Left lung (tissue), 10 donors: ENCODE data around the gene LACC1. TPM values are rescaled to one million over a fixed set of nuclear protein-coding genes. Genes with fewer than 3 reads are reported as not detected.

Experiments
- ATAC-seq: fragments of 200-7000 bp; cut with Tn5 transposase; one replicate; pipeline ENCODE4 v1.9.1; 2020; ENCODE audit warnings: moderate library complexity
- DNase-seq, 4 donors: peaks; one replicate each; pipeline ENCODE4 v3.0.0-alpha.2; 2013 to 2020
- H3K27ac ChIP-seq, 2 donors: fragments of 200-600 bp; sonication (generic) in 1 of 2; one replicate each; pipeline versions ENCODE4 v1.5.0 to v1.8.0; 2020 to 2021
- H3K27me3 ChIP-seq, 2 donors: fragments of 200-600 bp; sonication (generic) in 1 of 2; one replicate each; pipeline versions ENCODE4 v1.5.0 to v1.8.0; 2020 to 2021
- H3K36me3 ChIP-seq, 2 donors: fragments of 200-600 bp; sonication (generic) in 1 of 2; one replicate each; pipeline versions ENCODE4 v1.5.0 to v1.8.0; 2020 to 2021
- H3K4me1 ChIP-seq, 2 donors: fragments of 200-600 bp; one replicate each; pipeline ENCODE4 v1.8.0; 2021
- H3K4me3 ChIP-seq, 2 donors: fragments of 200-600 bp; sonication (generic) in 1 of 2; one replicate each; pipeline versions ENCODE4 v1.5.0 to v1.8.0; 2020 to 2021; ENCODE audit warnings: mild to moderate bottlenecking in 1 of 2
- H3K9me3 ChIP-seq, 2 donors: fragments of 200-600 bp; sonication (generic) in 1 of 2; one replicate each; pipeline versions ENCODE4 v1.5.0 to v1.8.0; 2020 to 2021
- intact Hi-C, 2 donors: fragments of 100-400 bp; cut with DNase I; formaldehyde crosslinking; loops; one replicate each; pipeline versions ENCODE4 v1.11.2 to v1.14.2; 2022
- polyA plus RNA-seq, 6 donors: library from polyadenylated mRNA; unstranded; fragments of 120-200 nt; gene quantifications; one replicate each; pipeline ENCODE4 v1.2.1, GENCODE V29; 2013; ENCODE audit not compliant: insufficient read length in 6 of 6
- total RNA-seq, 2 donors: library from RNA; stranded (reverse); fragmentation: NEBNext Ultra II Directional; extraction: Animal tissue kit (Norgen Biotek cat#: 25700); gene quantifications; one replicate each; pipeline ENCODE4 v1.2.1, GENCODE V29; 2021
- TF ChIP-seq, protein P1 (sequence below), 2 donors: fragments of 200-600 bp; sonication (generic) in 1 of 2; IDR thresholded peaks; one replicate each; pipeline versions ENCODE4 v1.5.0 to v1.8.0; 2021; ENCODE audit warnings: antibody characterized with exemption in 2 of 2
- donor health status: DM: no; HTN: yes; CAD: no.
- donor health status: DM: no; HTN: no; CAD: no.

Gene LACC1
- total and polyA plus RNA-seq, 8 donors: 3.7 to 21.8 (median 4.4) TPM

GRCh38 chr13:43846496-43847158, 33.1 kb upstream of the LACC1 start:
- no peak overlapping the region for H3K27ac ChIP-seq
- intact Hi-C loops: no loop called here
- H3K4me3 ChIP-seq: no peak overlapping the region
- ATAC-seq (no peak), DNase-seq (no peak)
- H3K9me3 ChIP-seq: peaks cover 0 to 19% of the 10 kb centered on the region in 2 donors
- TF ChIP-seq, protein P1, sequence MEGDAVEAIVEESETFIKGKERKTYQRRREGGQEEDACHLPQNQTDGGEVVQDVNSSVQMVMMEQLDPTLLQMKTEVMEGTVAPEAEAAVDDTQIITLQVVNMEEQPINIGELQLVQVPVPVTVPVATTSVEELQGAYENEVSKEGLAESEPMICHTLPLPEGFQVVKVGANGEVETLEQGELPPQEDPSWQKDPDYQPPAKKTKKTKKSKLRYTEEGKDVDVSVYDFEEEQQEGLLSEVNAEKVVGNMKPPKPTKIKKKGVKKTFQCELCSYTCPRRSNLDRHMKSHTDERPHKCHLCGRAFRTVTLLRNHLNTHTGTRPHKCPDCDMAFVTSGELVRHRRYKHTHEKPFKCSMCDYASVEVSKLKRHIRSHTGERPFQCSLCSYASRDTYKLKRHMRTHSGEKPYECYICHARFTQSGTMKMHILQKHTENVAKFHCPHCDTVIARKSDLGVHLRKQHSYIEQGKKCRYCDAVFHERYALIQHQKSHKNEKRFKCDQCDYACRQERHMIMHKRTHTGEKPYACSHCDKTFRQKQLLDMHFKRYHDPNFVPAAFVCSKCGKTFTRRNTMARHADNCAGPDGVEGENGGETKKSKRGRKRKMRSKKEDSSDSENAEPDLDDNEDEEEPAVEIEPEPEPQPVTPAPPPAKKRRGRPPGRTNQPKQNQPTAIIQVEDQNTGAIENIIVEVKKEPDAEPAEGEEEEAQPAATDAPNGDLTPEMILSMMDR (IDR thresholded peaks at IDR 0.05): no peak
- H3K4me1 ChIP-seq: peaks cover 0 to 14% of the 10 kb centered on the region in 2 donors
- peaks cover 0 to 22% of the 10 kb centered on the region in 2 donors for H3K36me3 ChIP-seq
- no peaks in the 10 kb centered on the region for H3K27me3 ChIP-seq

DNA sequence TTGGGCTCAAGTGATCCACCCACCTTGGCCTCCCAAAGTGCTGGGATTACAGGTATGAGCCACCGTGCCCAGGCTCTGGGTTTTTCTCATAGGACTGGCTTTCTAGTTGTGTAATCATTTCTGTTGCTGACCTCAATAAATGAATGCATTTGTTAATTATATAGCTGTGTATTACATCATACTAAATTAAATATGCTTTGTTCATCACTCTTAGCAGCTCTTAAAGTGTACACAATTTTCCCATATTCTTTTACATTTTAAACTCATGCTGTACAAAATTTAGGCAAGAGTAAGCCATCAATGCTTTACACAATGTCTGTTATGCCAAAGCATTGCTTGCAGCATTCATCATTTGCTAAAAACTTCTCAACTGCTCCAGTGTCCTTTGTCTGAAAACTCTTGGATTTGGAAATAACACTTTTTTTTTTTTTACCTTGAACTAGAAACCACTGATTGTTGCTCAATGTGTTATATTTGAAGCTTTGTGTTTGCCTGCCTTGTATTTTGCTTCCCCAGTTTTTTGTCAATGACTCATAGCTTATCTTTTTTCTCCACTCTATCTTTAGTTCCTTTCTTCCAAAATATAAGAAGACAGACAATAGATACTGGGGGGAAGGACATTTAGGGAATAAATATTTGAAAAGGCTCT, 31.6 kb upstream of the LACC1 start:
- peaks cover 0 to 32% of the 10 kb centered on the region in 2 donors for H3K36me3 ChIP-seq
- ATAC-seq (no peak), DNase-seq (no peak)
- peaks cover 0 to 34% of the 10 kb centered on the region in 2 donors for H3K9me3 ChIP-seq
- H3K4me1 ChIP-seq: peaks cover 0 to 14% of the 10 kb centered on the region in 2 donors
- TF ChIP-seq, protein P1 (IDR thresholded peaks at IDR 0.05): no peak
- no peaks in the 10 kb centered on the region for H3K27me3 ChIP-seq
- H3K27ac ChIP-seq: no peak overlapping the region
- intact Hi-C loops: no loop called here
- H3K4me3 ChIP-seq: no peak overlapping the region

DNA sequence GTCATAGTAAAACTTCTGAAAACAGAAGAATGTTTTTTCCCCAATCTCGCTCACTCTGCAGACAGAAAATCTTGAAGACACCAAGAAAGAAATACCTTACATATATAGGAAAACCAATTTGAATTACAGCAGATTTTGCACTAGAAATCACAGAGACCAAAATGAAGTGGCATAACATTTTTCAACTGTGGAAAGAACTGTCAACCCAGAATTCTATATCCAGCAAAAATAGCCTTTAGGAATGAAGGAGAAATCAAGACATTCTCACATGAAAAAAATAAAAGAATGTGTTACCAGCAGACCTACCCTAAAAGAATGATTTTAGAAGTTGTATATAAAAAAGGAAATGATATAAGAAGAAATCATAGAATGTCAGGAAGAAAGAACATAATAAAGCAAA, 28.8 kb upstream of the LACC1 start:
- DNase-seq: no peak
- intact Hi-C loops: no loop called here
- no peak for ATAC-seq

GRCh38 chr13:43852923-43853404, 26.7 kb upstream of the LACC1 start:
- H3K9me3 ChIP-seq: peaks cover 0 to 60% of the 10 kb centered on the region in 2 donors
- intact Hi-C loops: no loop called here
- no peaks in the 10 kb centered on the region for H3K27me3 ChIP-seq
- no peak overlapping the region for H3K4me3 ChIP-seq
- peaks cover 0 to 48% of the 10 kb centered on the region in 2 donors for H3K36me3 ChIP-seq
- no peak overlapping the region for H3K27ac ChIP-seq
- ATAC-seq (no peak), DNase-seq (no peak)
- TF ChIP-seq, protein P1 (IDR thresholded peaks at IDR 0.05): no peak
- peaks cover 0 to 11% of the 10 kb centered on the region in 2 donors for H3K4me1 ChIP-seq

More for the DNA sequence above, 28.8 kb upstream of the LACC1 start:
- Histone ChIP-seq H3K27ac (no peak overlapping the region), H3K9me3 (peaks cover 0 to 60% of the 10 kb centered on the region in 2 donors), H3K36me3 (peaks cover 0 to 37% of the 10 kb centered on the region in 2 donors), H3K4me1 (peaks cover 0 to 14% of the 10 kb centered on the region in 2 donors), H3K4me3 (no peak overlapping the region), H3K27me3 (no peaks in the 10 kb centered on the region)
- TF ChIP-seq, protein P1 (IDR thresholded peaks at IDR 0.05): no peak

DNA sequence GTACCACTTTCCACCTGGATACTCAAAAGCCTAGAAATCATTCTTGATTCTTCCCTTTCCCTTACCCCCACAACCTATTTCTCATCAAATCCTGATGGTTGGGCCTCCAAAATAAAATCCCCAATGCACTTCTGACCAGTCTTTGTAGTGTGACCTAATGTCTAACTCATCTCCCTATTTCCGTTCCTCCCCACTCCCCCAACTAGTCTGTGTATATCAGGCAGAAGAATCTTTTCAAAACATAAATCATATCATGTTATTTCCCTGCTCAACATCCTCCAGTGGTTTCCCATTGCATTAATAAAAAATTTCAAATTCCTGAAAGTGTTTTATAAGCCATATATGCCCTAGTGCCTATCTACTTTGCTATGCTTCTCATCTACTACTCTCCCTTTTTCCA, 17.8 kb upstream of the LACC1 start:
- DNase-seq (no peak), ATAC-seq (no peak)
- H3K36me3 ChIP-seq: peaks cover 0 to 8% of the 10 kb centered on the region in 2 donors
- no peak overlapping the region for H3K4me3 ChIP-seq
- TF ChIP-seq, protein P1 (IDR thresholded peaks at IDR 0.05): no peak
- intact Hi-C loops: no loop called here
- H3K27me3 ChIP-seq: no peaks in the 10 kb centered on the region
- no peak overlapping the region for H3K27ac ChIP-seq
- H3K9me3 ChIP-seq: no peaks in the 10 kb centered on the region
- H3K4me1 ChIP-seq: no peaks in the 10 kb centered on the region
